ENCODE results near the gene ATP6V1G1.
"Not testable (repeated sequence)": the region's sequence is repeated elsewhere in the genome, so short reads cannot be mapped to it uniquely, and the experiment has no call there.

The ATP6V1G1 gene

GRCh38 chr9:114580609-114581193, 6.9 kb upstream of the ATP6V1G1 start:
- DNase-seq (ENCODE audit: low read depth): peak; percentile 22

DNA sequence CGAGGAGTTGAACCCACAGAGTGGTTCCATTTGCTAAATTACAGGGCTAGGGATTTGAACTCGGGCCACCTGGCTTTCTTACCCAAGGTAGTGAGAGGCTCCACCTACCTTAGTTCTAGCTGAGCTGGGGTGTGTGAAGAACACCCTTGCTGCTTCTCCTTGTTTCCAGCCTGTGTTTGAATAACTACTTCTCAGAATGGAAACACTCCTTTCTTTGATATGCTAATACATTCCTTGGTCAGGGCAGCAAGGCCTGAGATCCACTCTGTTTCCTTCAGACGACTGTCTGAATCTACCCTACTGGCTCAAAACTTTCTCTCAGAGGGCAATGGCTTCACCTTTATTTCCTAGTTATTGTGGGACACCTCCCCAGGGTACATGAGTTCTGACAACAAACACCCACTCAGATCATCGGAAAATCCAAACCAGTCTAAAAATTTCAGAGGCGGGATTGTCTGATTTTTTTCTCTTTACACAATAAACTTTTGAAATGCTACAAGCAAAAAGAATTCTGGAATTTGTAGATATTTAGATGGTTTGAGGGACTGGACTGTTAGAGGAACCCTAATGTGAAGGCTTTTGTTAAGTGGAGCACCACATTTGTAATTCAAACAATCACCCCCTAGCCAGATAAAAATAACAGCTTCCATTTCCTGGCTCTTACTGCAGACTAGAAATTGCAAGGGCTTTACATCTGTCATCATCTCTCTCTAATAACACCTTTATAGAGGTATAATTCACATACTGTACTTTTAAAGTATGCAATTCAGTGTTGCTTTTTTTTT, 4.0 kb upstream of the ATP6V1G1 start:
- no peak for DNase-seq (ENCODE audit: low read depth)

GRCh38 chr9:114588210-114588609, 641 bp downstream of the ATP6V1G1 start:
- DNase-seq (ENCODE audit: low read depth): peak; percentile 67

DNA sequence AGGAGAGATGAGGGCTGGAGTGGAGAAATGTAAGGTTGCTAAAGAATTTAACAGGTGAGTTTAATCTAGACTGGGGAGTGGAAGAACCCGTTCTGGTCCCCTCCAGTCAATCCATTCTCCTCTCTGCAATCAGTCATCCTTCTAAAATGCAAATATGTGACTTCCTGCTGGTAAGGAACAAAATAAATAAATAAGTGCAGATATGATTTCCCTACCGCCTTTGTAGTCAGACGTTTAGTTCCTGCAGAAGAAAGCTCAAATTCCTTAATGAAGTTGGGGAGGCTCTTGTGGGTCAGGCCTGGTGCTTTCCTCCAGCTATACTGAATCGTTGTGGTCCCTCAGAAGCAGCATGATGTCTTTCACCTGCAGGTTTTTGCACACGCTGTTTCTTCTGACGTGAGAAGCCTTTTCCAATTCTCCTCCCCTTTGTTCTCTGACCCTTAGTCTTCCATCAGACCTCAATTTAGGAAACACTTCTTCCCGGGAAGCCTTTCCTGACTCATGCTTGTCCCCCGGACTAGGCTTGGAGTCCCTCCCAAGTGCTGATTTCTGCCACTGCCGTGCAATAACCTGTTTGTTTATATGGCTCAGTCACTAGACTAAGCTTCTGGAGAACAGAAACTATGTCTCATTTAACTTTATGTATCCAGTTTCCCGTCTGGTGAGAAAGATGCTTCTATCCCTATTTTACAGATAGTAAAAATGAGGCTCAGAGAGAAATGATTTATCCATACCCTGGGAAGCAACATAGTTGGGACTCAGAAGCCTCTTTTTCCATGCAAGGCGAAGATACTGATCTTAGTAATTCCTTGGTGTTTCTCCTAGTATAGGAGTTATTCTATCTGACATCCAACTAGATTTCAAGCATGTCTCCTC, 1.3 kb downstream of the ATP6V1G1 start:
- DNase-seq (ENCODE audit: low read depth): peak; percentile 22

DNA sequence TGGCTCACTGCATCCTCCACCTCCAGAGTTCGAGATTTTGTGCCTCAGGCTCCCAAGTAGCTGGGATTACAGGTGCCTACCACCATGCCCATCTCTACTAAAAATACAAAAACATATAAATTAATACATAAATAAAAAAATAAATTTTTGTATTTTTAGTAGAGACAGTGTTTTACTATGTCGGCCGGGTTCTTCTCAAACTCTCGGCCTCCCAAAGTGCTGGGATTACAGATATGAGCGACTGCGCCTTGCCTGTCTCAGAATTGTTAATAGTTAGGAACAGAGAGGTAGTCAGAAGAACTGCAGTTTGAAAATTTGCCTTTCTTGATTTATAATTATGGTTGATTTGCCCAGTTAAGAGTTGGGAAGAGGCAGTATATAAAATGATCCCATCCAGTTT, 2.8 kb downstream of the ATP6V1G1 start:
- DNase-seq (ENCODE audit: low read depth): no peak

DNA sequence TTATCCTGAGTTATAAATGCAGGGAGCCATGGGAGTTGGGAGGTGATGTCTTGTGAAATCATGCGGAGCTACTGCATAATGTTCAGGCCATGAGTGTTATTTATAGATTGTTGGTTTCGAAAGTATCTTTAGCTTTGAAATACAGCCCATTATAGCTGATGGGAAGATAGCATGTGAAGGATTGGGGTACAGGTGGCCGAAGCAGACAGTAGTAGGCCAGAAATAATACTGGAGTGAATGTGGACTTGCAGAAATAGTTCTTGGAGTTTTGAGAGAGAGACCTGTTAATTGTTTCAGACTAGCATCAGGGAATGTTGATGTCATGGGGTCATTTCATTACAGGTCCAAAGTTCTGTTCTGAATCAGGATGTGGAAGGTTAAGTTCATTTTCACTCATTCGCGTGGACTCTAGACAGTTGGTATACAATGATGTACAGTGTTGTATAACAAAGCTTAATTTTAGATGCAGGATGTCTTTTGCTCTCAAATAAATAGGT, 3.8 kb downstream of the ATP6V1G1 start:
- DNase-seq (ENCODE audit: low read depth): peak; percentile 73

GRCh38 chr9:114591849-114592248, 4.3 kb downstream of the ATP6V1G1 start:
- no peak for DNase-seq (ENCODE audit: low read depth)

GRCh38 chr9:114592356-114592755, 4.8 kb downstream of the ATP6V1G1 start:
- peak; percentile 33 for DNase-seq (ENCODE audit: low read depth)

GRCh38 chr9:114594136-114594535, 6.6 kb downstream of the ATP6V1G1 start:
- no peak for DNase-seq (ENCODE audit: low read depth)

- not testable (repeated sequence) for DNase-seq (ENCODE audit: low read depth)
These were observed 13.1 kb downstream of the ATP6V1G1 start for GRCh38 chr9:114600502-114601248.

DNA sequence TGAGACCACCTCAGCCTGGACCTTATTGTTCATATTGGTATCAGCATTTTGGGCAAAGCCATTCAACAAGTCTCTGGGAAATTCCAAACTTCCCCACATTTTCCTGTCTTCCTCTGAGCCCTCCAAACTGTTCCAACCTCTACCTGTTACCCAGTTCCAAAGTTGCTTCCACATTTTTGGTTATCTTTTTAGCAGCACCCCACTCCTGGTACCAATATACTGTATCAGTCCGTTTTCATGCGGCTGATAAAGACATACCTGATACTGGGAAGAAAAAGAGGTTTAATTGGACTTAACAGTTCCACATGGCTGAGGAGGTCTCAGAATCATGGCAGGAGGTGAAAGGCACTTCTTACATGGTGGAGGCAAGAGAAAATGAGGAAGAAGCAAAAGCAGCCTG, 14.2 kb downstream of the ATP6V1G1 start:
- not testable (repeated sequence) for DNase-seq (ENCODE audit: low read depth)

- DNase-seq (ENCODE audit: low read depth): no peak
These were observed 15.1 kb downstream of the ATP6V1G1 start for GRCh38 chr9:114602620-114603019.

DNA sequence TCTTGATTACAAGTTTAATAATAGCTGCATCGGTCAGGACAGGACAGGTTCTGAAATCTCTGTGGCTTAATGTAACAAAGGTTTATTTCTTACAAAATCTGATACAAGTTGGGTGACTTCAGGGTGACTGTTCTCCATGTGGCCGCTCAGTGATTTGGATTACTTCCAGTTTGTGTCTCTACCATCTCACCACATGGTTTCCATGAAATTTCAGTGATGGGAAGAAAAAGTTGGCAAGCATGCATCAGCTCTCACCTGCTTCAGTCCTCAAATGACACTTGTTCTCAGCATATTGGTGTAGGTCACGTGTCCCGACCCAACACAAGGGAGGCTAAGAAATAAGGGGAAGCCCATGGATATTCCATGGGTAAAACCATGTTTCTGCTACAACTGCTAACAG, 15.7 kb downstream of the ATP6V1G1 start:
- DNase-seq (ENCODE audit: low read depth): no peak

DNA sequence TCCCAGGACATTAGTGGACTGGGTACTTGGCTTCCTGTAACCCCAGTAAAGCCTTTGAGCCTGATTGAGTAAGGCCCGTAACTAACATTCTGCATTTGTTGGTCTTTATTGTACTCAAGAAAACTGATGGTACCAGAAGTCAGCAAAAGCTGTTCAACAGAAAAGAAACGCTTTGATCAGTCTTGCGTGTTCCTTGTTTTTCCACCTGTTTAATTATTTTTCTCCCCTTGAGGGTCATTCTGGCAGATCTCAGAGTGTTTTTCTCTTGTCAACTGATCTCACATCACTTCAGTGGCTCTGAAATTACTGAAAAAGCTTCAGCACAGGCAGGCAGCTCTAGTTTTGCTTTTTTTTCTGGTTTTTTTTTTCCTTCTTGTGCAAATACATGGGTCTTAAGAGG, 17.4 kb downstream of the ATP6V1G1 start:
- no peak for DNase-seq (ENCODE audit: low read depth)

DNA sequence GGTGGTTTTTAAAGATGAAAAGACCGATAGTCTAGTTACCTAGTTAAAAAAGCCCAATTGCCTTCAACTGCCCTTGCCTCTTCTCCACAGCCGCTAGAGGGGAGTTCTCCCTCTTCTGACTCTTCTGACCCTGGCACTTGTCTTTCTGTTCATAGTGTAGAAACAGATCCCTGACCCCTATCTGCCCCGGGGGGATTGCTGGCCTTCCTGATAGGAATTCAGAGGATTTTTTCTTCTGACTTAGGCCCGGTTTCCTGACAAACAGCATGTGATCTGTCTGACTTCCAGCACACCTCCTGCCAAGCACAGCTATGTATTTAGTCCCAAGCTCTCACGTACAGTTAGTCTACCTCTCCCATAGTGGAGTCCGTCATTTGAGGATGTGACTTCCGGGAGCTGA, 18.5 kb downstream of the ATP6V1G1 start:
- DNase-seq (ENCODE audit: low read depth): peak; percentile 37

- peak; percentile 97 for DNase-seq (ENCODE audit: low read depth)
These were observed 19.1 kb downstream of the ATP6V1G1 start for GRCh38 chr9:114606597-114607207.

- no peak for DNase-seq (ENCODE audit: low read depth)
These were observed 20.3 kb downstream of the ATP6V1G1 start for GRCh38 chr9:114607671-114608524.

GRCh38 chr9:114608525-114608796, 20.9 kb downstream of the ATP6V1G1 start:
- DNase-seq (ENCODE audit: low read depth): no peak

- peak; percentile 96 for DNase-seq (ENCODE audit: low read depth)
These were observed 24.1 kb downstream of the ATP6V1G1 start for GRCh38 chr9:114611516-114612271.
